SK-N-SH (cell line): ENCODE measurements around the gene ATP8A1. TPM values are rescaled to one million over a fixed set of nuclear protein-coding genes. Genes with fewer than 3 reads are reported as not detected.
A peak's percentile ranks its signal among the peaks of the same experiment; 100 is the strongest.

Experiments
- CTCF ChIA-PET: fragments of 300-600, 350-600 bp; formaldehyde crosslinking; extraction: SDS; loops from one replicate; lab custom pipeline; 2021; lab: Yijun Ruan, JAX
- POLR2A ChIA-PET: fragments of 350-600 bp; sonication (Branson Sonifier 250); formaldehyde crosslinking; extraction: SDS; loops from one replicate; lab custom pipeline; 2020; ENCODE audit warnings: antibody characterized with exemption, inconsistent platforms; lab: Yijun Ruan, JAX
- DNase-seq: peaks from one replicate; pipeline ENCODE4 v3.0.0; 2012
- H2AFZ ChIP-seq: fragments of 200-600 bp; sonication (generic); 2 replicates; pipeline ENCODE4 v1.8.1; 2016; ENCODE audit warnings: antibody characterized with exemption, mild to moderate bottlenecking, low read depth
- H3F3A ChIP-seq: fragments of 200-600 bp; sonication (generic); replicated peaks from 2 replicates; pipeline ENCODE3; 2016; ENCODE audit warnings: antibody characterized with exemption, mild to moderate bottlenecking; ENCODE audit not compliant: insufficient read depth
- H3K27ac ChIP-seq, 2 experiments: fragments of 200-500 bp in 1 of 2; fragments of 200-600 bp in 1 of 2; sonication (Bioruptor generic) in 1 of 2; sonication (generic), shearing (Covaris generic) in 1 of 2; 2 replicates each; pipeline versions ENCODE4 v1.5.1 to v1.6.1; 2014 to 2016; ENCODE audit warnings: low read depth in 2 of 2, inconsistent platforms in 1 of 2, low read length in 1 of 2, mild to moderate bottlenecking in 1 of 2, mixed read lengths in 1 of 2
- H3K27me3 ChIP-seq: fragments of 200-600 bp; sonication (generic), shearing (Covaris generic); 2 replicates; pipeline ENCODE4 v1.6.1; 2016; ENCODE audit warnings: mixed run types; ENCODE audit not compliant: insufficient read depth
- H3K36me3 ChIP-seq, 2 experiments: fragments of 200-500 bp in 1 of 2; fragments of 200-600 bp in 1 of 2; sonication (Bioruptor generic) in 1 of 2; sonication (generic) in 1 of 2; replicated peaks in 1 of 2; 2 replicates each; pipeline versions ENCODE3 to v1.5.1; 2014 to 2016; ENCODE audit warnings: low read length in 1 of 2, mild to moderate bottlenecking in 1 of 2; ENCODE audit not compliant: insufficient read depth in 2 of 2, control insufficient read depth in 1 of 2
- H3K4me1 ChIP-seq, 2 experiments: fragments of 200-500 bp in 1 of 2; fragments of 200-600 bp in 1 of 2; sonication (Bioruptor generic) in 1 of 2; sonication (generic), shearing (Covaris generic) in 1 of 2; 2 replicates each; pipeline versions ENCODE4 v1.5.1 to v1.6.1; 2014 to 2016; ENCODE audit warnings: low read depth in 1 of 2, low read length in 1 of 2, mixed run types in 1 of 2; ENCODE audit not compliant: insufficient read depth in 2 of 2, control insufficient read depth in 1 of 2
- H3K4me2 ChIP-seq: fragments of 200-600 bp; sonication (generic), shearing (Covaris generic); 2 replicates; pipeline ENCODE4 v1.6.1; 2017; ENCODE audit warnings: mixed run types
- H3K4me3 ChIP-seq, 2 experiments: fragments of 200-500 bp in 1 of 2; fragments of 200-600 bp in 1 of 2; sonication (Bioruptor generic) in 1 of 2; sonication (generic), shearing (Covaris generic) in 1 of 2; 2 replicates each; pipeline versions ENCODE4 v1.5.1 to v1.8.1; 2014 to 2016; ENCODE audit warnings: low read depth in 2 of 2, inconsistent platforms in 1 of 2, low read length in 1 of 2, mild to moderate bottlenecking in 1 of 2, mixed read lengths in 1 of 2, moderate library complexity in 1 of 2
- H3K79me2 ChIP-seq: fragments of 200-600 bp; sonication (generic); 2 replicates; pipeline ENCODE4 v1.8.1; 2017; ENCODE audit warnings: mild to moderate bottlenecking; ENCODE audit not compliant: insufficient read depth
- H3K9ac ChIP-seq: fragments of 200-600 bp; sonication (generic); 2 replicates; pipeline ENCODE4 v1.6.1; 2017; ENCODE audit warnings: mixed run types
- H3K9me2 ChIP-seq: fragments of 200-600 bp; sonication (generic); 2 replicates; pipeline ENCODE4 v1.6.1; 2017; ENCODE audit warnings: mixed run types
- H3K9me3 ChIP-seq: fragments of 200-600 bp; sonication (generic); 2 replicates; pipeline ENCODE4 v1.6.1; 2017; ENCODE audit warnings: mixed run types, mild to moderate bottlenecking, moderate library complexity
- H4K20me1 ChIP-seq: fragments of 200-600 bp; sonication (generic); 2 replicates; pipeline ENCODE4 v1.6.1; 2017; ENCODE audit warnings: mild to moderate bottlenecking, mixed run types; ENCODE audit not compliant: insufficient read depth
- CHD2 ChIP-seq: fragments of 150-350 bp; IDR thresholded peaks from 2 replicates; pipeline ENCODE4 v1.6.1; 2018; ENCODE audit warnings: low read length; ENCODE audit not compliant: partially characterized antibody
- CTCF ChIP-seq: fragments of 200-600 bp; sonication (generic); IDR thresholded peaks from 2 replicates; pipeline ENCODE4 v1.6.1; 2017; ENCODE audit warnings: antibody characterized with exemption, mild to moderate bottlenecking, moderate library complexity
- ELF1 ChIP-seq: IDR thresholded peaks from 2 replicates; pipeline ENCODE4 v1.4.0; 2012
- GABPA ChIP-seq: IDR thresholded peaks from 2 replicates; pipeline ENCODE4 v1.4.0; 2012; ENCODE audit warnings: low read depth, mild to moderate bottlenecking
- JUND ChIP-seq: IDR thresholded peaks from 2 replicates; pipeline ENCODE4 v1.4.0; 2012
- MAX ChIP-seq: IDR thresholded peaks from 2 replicates; pipeline ENCODE4 v1.4.0; 2012; ENCODE audit warnings: low read depth
- MEF2A ChIP-seq: IDR thresholded peaks from 2 replicates; pipeline ENCODE4 v1.4.0; 2012; ENCODE audit warnings: low read depth, borderline replicate concordance
- NFIC ChIP-seq: IDR thresholded peaks from 2 replicates; pipeline ENCODE4 v1.4.0; 2012; ENCODE audit warnings: borderline replicate concordance
- RFX5 ChIP-seq: IDR thresholded peaks from 2 replicates; pipeline ENCODE4 v1.6.1; 2012; ENCODE audit warnings: mild to moderate bottlenecking, improper control_type of control experiment, low read length
- SIN3A ChIP-seq: IDR thresholded peaks from 2 replicates; pipeline ENCODE4 v1.6.1; 2012; ENCODE audit warnings: low read depth, mild to moderate bottlenecking, low read length, moderate library complexity, borderline replicate concordance
- SMC3 ChIP-seq: IDR thresholded peaks from 2 replicates; pipeline ENCODE4 v1.6.1; 2012; ENCODE audit warnings: low read depth, low read length, improper control_type of control experiment
- TCF12 ChIP-seq: IDR thresholded peaks from 2 replicates; pipeline ENCODE4 v1.4.0; 2012
- ZBTB33 ChIP-seq: IDR thresholded peaks from 2 replicates; pipeline ENCODE4 v1.4.0; 2012; ENCODE audit warnings: low read depth, borderline replicate concordance
- WGBS: methylation state at CpG from one replicate; pipeline ENCODE4 v1.1.6; 2017; ENCODE audit warnings: low lambda C conversion rate; 5-methylcytosine and 5-hydroxymethylcytosine counted together
- polyA plus RNA-seq, 3 experiments: library from polyadenylated mRNA; depleted of rRNA; stranded (reverse); fragments of >200 nt; gene quantifications; 2 replicates each; pipeline ENCODE4 v1.2.3, GENCODE V29; 2012

The ATP8A1 gene
- polyA plus RNA-seq, 1 of the 3 experiments (the other 2 are of a cell fraction): 0.38 TPM

GRCh38 chr4:42484630-42485029 is 172.3 kb downstream of the ATP8A1 start:
- no peaks in the 10 kb centered on the region for H3K79me2 ChIP-seq
- H3K27me3 ChIP-seq: no peaks in the 10 kb centered on the region
- no peak for TF ChIP-seq MAX
- no peak for TF ChIP-seq NFIC
- TF ChIP-seq GABPA: no peak
- TF ChIP-seq SMC3: no peak
- TF ChIP-seq CTCF: no peak
- no peak for TF ChIP-seq RFX5
- TF ChIP-seq ZBTB33: no peak
- TF ChIP-seq ELF1: no peak
- TF ChIP-seq CHD2: no peak
- TF ChIP-seq JUND: no peak
- TF ChIP-seq TCF12: no peak
- TF ChIP-seq SIN3A: no peak
- TF ChIP-seq MEF2A: no peak
- POLR2A ChIA-PET: no interaction called here
- no peaks in the 10 kb centered on the region for H4K20me1 ChIP-seq
- CTCF ChIA-PET: interaction anchor here (1.2 to 1.6 kb wide), 2 partner anchors 35 to 113 kb away, joined by 3 to 4 read pairs; no protein-coding TSS in a partner anchor
- no peaks in the 10 kb centered on the region for H3F3A ChIP-seq
- no peak for DNase-seq
- no peaks in the 10 kb centered on the region for H3K36me3 ChIP-seq
- H3K27ac ChIP-seq: peak overlapping the region in 1 of 2 experiments; percentile 43; a peak in 2 of 4 replicates
- no peak overlapping the region for H3K9ac ChIP-seq
- no peak overlapping the region for H3K4me3 ChIP-seq
- no peak overlapping the region for H3K4me2 ChIP-seq
- no peaks in the 10 kb centered on the region for H3K9me2 ChIP-seq
- H2AFZ ChIP-seq: no peak overlapping the region
- H3K9me3 ChIP-seq: no peaks in the 10 kb centered on the region
- peaks cover 0 to 25% of the 10 kb centered on the region in 2 experiments; a peak in 2 of 4 replicates for H3K4me1 ChIP-seq
- 77% methylated on average over 4 of the region's 4 CpGs for WGBS
